Neural progenitor cell (in vitro differentiated cells): ENCODE results near the gene PLAC8L1. TPM values are rescaled to one million over a fixed set of nuclear protein-coding genes. Genes with fewer than 3 reads are reported as not detected.

Experiments
- DNase-seq: peaks from one replicate; pipeline ENCODE4 v3.0.0-alpha.2; 2016; ENCODE audit warnings: low spot score
- H2AFZ ChIP-seq: fragments of 200-600 bp; sonication (generic); replicated peaks from 2 replicates; pipeline ENCODE4 v1.6.1; 2016; ENCODE audit warnings: antibody characterized with exemption
- H3F3A ChIP-seq: fragments of 200-600 bp; sonication (generic); 2 replicates; pipeline ENCODE4 v1.6.1; 2016; ENCODE audit warnings: antibody characterized with exemption, low read depth
- H3K27ac ChIP-seq: fragments of 200-600 bp; sonication (generic); 2 replicates; pipeline ENCODE4 v1.5.1; 2016; ENCODE audit warnings: mild to moderate bottlenecking
- H3K27me3 ChIP-seq: fragments of 200-600 bp; sonication (generic); 2 replicates; pipeline ENCODE4 v1.6.1; 2016; ENCODE audit warnings: mild to moderate bottlenecking, moderate library complexity
- H3K36me3 ChIP-seq: fragments of 200-600 bp; sonication (generic); 2 replicates; pipeline ENCODE4 v1.5.1; 2016
- H3K4me1 ChIP-seq: fragments of 200-600 bp; sonication (generic); 2 replicates; pipeline ENCODE4 v1.6.1; 2016; ENCODE audit warnings: mixed run types
- H3K4me2 ChIP-seq: fragments of 200-600 bp; sonication (generic); 2 replicates; pipeline ENCODE4 v1.6.1; 2016
- H3K4me3 ChIP-seq: fragments of 200-600 bp; sonication (generic); 2 replicates; pipeline ENCODE4 v1.5.1; 2016
- H3K79me2 ChIP-seq: fragments of 200-600 bp; sonication (generic); 2 replicates; pipeline ENCODE4 v1.6.1; 2016; ENCODE audit warnings: low read depth
- H3K9ac ChIP-seq: fragments of 200-600 bp; sonication (generic); 2 replicates; pipeline ENCODE4 v1.6.1; 2016
- H3K9me3 ChIP-seq: fragments of 200-600 bp; sonication (generic); 2 replicates; pipeline ENCODE4 v1.5.1; 2016; ENCODE audit warnings: low read depth
- H4K20me1 ChIP-seq: fragments of 200-600 bp; sonication (generic); 2 replicates; pipeline ENCODE4 v1.6.1; 2016; ENCODE audit warnings: low read depth
- H3K27ac Mint-ChIP-seq: 3 replicates; pipeline ENCODE4 v1.8.0; 2021; ENCODE audit warnings: mixed read lengths
- H3K27me3 Mint-ChIP-seq: 2 replicates; pipeline ENCODE4 v1.8.0; 2022; ENCODE audit warnings: low read depth, mild to moderate bottlenecking, inconsistent platforms, moderate library complexity, mixed read lengths; ENCODE audit not compliant: insufficient read depth
- H3K36me3 Mint-ChIP-seq: 3 replicates; pipeline ENCODE4 v1.8.0; 2021; ENCODE audit warnings: mixed read lengths
- H3K4me1 Mint-ChIP-seq: 3 replicates; pipeline ENCODE4 v1.8.0; 2021; ENCODE audit warnings: mixed read lengths
- H3K4me3 Mint-ChIP-seq: 3 replicates; pipeline ENCODE4 v1.8.0; 2021; ENCODE audit warnings: mild to moderate bottlenecking, moderate library complexity, mixed read lengths
- H3K9me3 Mint-ChIP-seq: 3 replicates; pipeline ENCODE4 v1.8.0; 2020; ENCODE audit warnings: mixed read lengths
- EZH2 ChIP-seq: fragments of 200-600 bp; sonication (generic); IDR thresholded peaks from 2 replicates; pipeline ENCODE4 v1.6.1; 2017; ENCODE audit warnings: antibody characterized with exemption, mild to moderate bottlenecking, moderate library complexity
- EZH2phosphoT487 ChIP-seq: fragments of 200-600 bp; sonication (generic); IDR thresholded peaks from 2 replicates; pipeline ENCODE4 v1.6.1; 2017; ENCODE audit warnings: antibody characterized with exemption
- total RNA-seq: library from RNA; depleted of rRNA; stranded (reverse); fragments of >200 nt; gene quantifications from 2 replicates; pipeline ENCODE4 v1.2.3, GENCODE V29; 2015; ENCODE audit warnings: low replicate concordance
- TF ChIP-seq, protein P1 (sequence below): fragments of 200-600 bp; sonication (generic); IDR thresholded peaks from 2 replicates; pipeline ENCODE4 v1.5.1; 2017; ENCODE audit warnings: antibody characterized with exemption, mild to moderate bottlenecking

PLAC8L1 gene
- total RNA-seq, 1 donor from 2014 or later: 0.51 TPM

DNA sequence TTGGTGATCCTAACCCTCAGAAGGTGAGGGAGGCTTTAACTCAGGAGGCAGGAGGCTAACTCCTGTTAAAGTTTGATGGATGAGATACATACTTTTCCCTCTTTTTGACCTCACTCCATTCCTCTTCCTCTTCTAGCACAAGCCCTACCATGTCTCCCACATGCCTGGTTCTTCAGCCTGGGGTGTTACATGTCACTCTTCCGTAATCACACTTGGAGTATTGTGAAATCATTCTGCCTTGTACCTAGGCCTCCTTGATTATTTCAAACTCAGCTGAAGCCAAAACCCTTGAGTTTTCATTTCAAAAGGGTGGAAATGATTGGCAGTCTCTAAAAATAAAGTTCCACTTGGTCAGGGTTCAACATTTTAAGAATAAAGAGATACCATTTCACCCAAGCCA, 1.8 kb downstream of the PLAC8L1 start:
- no peak overlapping the region for H3K9ac ChIP-seq
- no peak for DNase-seq
- peaks cover 7% of the 10 kb centered on the region for H3K4me1 Mint-ChIP-seq
- no peak overlapping the region for H3K4me3 Mint-ChIP-seq
- H3K36me3 ChIP-seq: no peaks in the 10 kb centered on the region
- H3K9me3 ChIP-seq: no peaks in the 10 kb centered on the region
- H3K4me2 ChIP-seq: no peak overlapping the region
- H2AFZ ChIP-seq: no peak overlapping the region
- peaks cover 16% of the 10 kb centered on the region for H3F3A ChIP-seq
- no peaks in the 10 kb centered on the region for H4K20me1 ChIP-seq
- peaks cover 2% of the 10 kb centered on the region for H3K27me3 Mint-ChIP-seq
- no peaks in the 10 kb centered on the region for H3K79me2 ChIP-seq
- TF ChIP-seq, protein P1, sequence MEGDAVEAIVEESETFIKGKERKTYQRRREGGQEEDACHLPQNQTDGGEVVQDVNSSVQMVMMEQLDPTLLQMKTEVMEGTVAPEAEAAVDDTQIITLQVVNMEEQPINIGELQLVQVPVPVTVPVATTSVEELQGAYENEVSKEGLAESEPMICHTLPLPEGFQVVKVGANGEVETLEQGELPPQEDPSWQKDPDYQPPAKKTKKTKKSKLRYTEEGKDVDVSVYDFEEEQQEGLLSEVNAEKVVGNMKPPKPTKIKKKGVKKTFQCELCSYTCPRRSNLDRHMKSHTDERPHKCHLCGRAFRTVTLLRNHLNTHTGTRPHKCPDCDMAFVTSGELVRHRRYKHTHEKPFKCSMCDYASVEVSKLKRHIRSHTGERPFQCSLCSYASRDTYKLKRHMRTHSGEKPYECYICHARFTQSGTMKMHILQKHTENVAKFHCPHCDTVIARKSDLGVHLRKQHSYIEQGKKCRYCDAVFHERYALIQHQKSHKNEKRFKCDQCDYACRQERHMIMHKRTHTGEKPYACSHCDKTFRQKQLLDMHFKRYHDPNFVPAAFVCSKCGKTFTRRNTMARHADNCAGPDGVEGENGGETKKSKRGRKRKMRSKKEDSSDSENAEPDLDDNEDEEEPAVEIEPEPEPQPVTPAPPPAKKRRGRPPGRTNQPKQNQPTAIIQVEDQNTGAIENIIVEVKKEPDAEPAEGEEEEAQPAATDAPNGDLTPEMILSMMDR: no peak
- TF ChIP-seq EZH2phosphoT487 (no peak), EZH2 (no peak)
- no peak overlapping the region for H3K4me3 ChIP-seq
- peaks cover 8% of the 10 kb centered on the region for H3K4me1 ChIP-seq
- H3K36me3 Mint-ChIP-seq: peaks cover 7% of the 10 kb centered on the region
- H3K9me3 Mint-ChIP-seq: no peaks in the 10 kb centered on the region
- H3K27ac ChIP-seq: no peak overlapping the region
- H3K27me3 ChIP-seq: no peaks in the 10 kb centered on the region
- H3K27ac Mint-ChIP-seq: no peak overlapping the region

DNA sequence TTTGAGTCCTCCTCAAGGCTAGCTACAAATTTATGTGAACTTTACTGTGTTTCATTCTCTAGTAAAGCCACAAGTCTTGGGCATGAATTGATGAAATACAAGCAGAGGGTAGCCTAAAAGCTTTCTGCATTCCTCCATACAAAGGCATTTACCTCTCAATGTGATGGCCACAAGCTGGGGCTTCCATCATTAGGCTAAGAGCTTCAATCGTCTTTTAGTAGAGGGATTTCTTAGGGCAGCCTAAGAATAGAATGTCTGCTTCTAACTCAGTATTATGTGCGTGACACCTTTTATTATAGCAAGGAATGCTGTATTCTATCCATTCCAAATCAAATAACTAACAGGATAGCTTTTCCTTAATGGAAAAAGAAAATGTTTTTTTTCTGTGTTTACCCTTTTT, 3.7 kb downstream of the PLAC8L1 start:
- Mint-ChIP-seq H3K36me3 (peaks cover 7% of the 10 kb centered on the region), H3K27ac (no peak overlapping the region), H3K4me3 (no peak overlapping the region), H3K27me3 (peaks cover 2% of the 10 kb centered on the region), H3K9me3 (no peaks in the 10 kb centered on the region), H3K4me1 (peaks cover 3% of the 10 kb centered on the region)
- peak; percentile 57 for DNase-seq
- H3K4me1 ChIP-seq: peaks cover 8% of the 10 kb centered on the region
- no peaks in the 10 kb centered on the region for H3K79me2 ChIP-seq
- TF ChIP-seq EZH2phosphoT487: no peak
- no peaks in the 10 kb centered on the region for H3K9me3 ChIP-seq
- H3K4me2 ChIP-seq: no peak overlapping the region
- peaks cover 16% of the 10 kb centered on the region for H3F3A ChIP-seq
- no peaks in the 10 kb centered on the region for H3K27me3 ChIP-seq
- H3K36me3 ChIP-seq: no peaks in the 10 kb centered on the region
- no peak overlapping the region for H2AFZ ChIP-seq
- H4K20me1 ChIP-seq: no peaks in the 10 kb centered on the region
- H3K9ac ChIP-seq: no peak overlapping the region
- H3K27ac ChIP-seq: peak overlapping the region; percentile 6
- no peak overlapping the region for H3K4me3 ChIP-seq

DNA sequence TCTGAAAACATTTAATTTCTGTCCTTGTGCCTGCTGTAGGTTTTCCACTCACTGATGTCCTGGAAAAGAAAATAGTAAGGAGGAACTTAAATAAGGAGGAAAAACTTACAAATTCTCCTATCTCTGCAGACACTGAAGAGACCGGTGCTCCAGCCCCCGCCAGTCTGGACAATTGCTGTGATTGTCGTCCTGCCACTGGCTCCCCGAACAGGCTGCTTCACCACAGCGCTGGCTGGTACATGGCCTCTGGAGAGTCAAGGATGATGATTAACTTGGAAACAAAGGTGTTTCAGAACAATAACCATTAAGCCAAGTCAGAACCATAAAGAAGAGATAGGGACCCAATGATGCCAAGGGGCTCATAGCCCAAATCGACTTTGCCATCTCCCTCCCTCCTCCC, 7.3 kb downstream of the PLAC8L1 start:
- no peak overlapping the region for H3K4me3 Mint-ChIP-seq
- no peak overlapping the region for H3K4me3 ChIP-seq
- no peaks in the 10 kb centered on the region for H3K36me3 ChIP-seq
- H3K27me3 ChIP-seq: no peaks in the 10 kb centered on the region
- H3K27ac ChIP-seq: no peak overlapping the region
- H3K4me1 Mint-ChIP-seq: peaks cover 3% of the 10 kb centered on the region
- no peak overlapping the region for H3K27ac Mint-ChIP-seq
- H3K36me3 Mint-ChIP-seq: peaks cover 2% of the 10 kb centered on the region
- no peaks in the 10 kb centered on the region for H3K9me3 Mint-ChIP-seq
- peaks cover 2% of the 10 kb centered on the region for H3K27me3 Mint-ChIP-seq
- peaks cover 8% of the 10 kb centered on the region for H3K4me1 ChIP-seq
- H4K20me1 ChIP-seq: no peaks in the 10 kb centered on the region
- no peaks in the 10 kb centered on the region for H3K79me2 ChIP-seq
- no peak overlapping the region for H3K4me2 ChIP-seq
- peaks cover 16% of the 10 kb centered on the region for H3F3A ChIP-seq
- no peak for DNase-seq
- no peak overlapping the region for H3K9ac ChIP-seq
- TF ChIP-seq EZH2 (no peak), EZH2phosphoT487 (no peak)
- TF ChIP-seq, protein P1: no peak
- no peak overlapping the region for H2AFZ ChIP-seq
- H3K9me3 ChIP-seq: no peaks in the 10 kb centered on the region

DNA sequence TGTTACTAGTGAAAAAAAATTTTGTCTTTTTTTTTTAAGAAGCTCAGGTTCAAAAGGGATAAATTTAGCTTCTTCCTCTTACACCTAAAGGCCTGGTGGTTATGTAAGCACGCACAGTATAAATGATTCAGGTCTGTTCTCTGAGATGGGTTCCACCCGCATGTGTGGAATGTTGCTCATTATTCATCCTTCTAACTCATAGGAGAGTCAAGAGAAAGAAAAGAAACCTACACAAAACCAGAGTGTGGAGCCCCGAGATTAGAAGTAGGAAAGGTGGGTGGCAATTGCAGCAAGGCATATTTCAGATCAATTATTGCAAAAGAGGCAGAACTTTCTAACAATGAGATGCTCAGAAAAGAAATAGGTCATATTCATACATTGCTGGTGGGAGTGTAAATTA, 13.5 kb downstream of the PLAC8L1 start:
- Mint-ChIP-seq H3K36me3 (no peaks in the 10 kb centered on the region), H3K27me3 (peaks cover 2% of the 10 kb centered on the region), H3K9me3 (no peaks in the 10 kb centered on the region), H3K4me1 (no peaks in the 10 kb centered on the region), H3K4me3 (no peak overlapping the region), H3K27ac (no peak overlapping the region)
- H3K4me1 ChIP-seq: no peaks in the 10 kb centered on the region
- no peaks in the 10 kb centered on the region for H3K36me3 ChIP-seq
- no peak overlapping the region for H3K27ac ChIP-seq
- H3K79me2 ChIP-seq: no peaks in the 10 kb centered on the region
- DNase-seq: no peak
- no peak for TF ChIP-seq EZH2phosphoT487
- no peaks in the 10 kb centered on the region for H4K20me1 ChIP-seq
- H3K4me3 ChIP-seq: no peak overlapping the region
- H3K9me3 ChIP-seq: no peaks in the 10 kb centered on the region
- H3K27me3 ChIP-seq: no peaks in the 10 kb centered on the region
- H3K9ac ChIP-seq: no peak overlapping the region
- H3K4me2 ChIP-seq: no peak overlapping the region
- H3F3A ChIP-seq: no peaks in the 10 kb centered on the region
- H2AFZ ChIP-seq: no peak overlapping the region
